Measurements from ENCODE around the gene CNGA3. TPM values are rescaled to one million over a fixed set of nuclear protein-coding genes. Genes with fewer than 3 reads are reported as not detected.
"Not testable (repeated sequence)": the region's sequence is repeated elsewhere in the genome, so short reads cannot be mapped to it uniquely, and the experiment has no call there.

The CNGA3 gene
- total RNA-seq, 3 donors from 2014 or later (not counting 1 experiment from before 2014, with no cell fraction given): not detected

DNA sequence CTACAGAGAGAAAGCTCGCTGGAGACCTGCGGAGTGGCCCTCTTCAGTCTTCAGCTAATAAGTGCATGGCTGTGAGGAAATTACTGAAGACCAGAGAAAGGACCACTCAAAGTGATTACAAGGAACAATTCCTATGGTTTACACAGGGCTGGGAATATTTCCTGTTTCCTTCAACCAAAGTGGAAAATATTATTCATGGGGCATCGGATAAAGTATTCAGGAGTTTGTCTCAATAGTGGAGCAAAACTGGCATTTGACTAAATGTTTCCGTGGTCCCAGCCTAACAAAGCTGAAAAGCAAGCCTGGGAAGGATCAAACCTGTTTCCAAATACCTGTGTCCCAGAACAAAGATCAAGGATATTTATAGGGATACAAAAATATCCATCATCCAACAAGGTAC lies 32.0 kb upstream of the CNGA3 start:
- Mint-ChIP-seq H3K4me3 (no peak overlapping the region), H3K27me3 (ENCODE audit: low read depth in 2 of 2) (peaks cover 37 to 48% of the 10 kb centered on the region in 2 donors), H3K4me1 (no peaks in the 10 kb centered on the region), H3K9me3 (peaks cover 0 to 2% of the 10 kb centered on the region in 2 donors), H3K36me3 (no peaks in the 10 kb centered on the region), H3K27ac (no peak overlapping the region)
- Histone ChIP-seq H3K27me3 (ENCODE audit: control insufficient read depth, insufficient read depth, low read length) (peaks cover 3% of the 10 kb centered on the region), H3K4me1 (ENCODE audit: control insufficient read depth, insufficient read depth, low read length) (no peaks in the 10 kb centered on the region), H3K4me3 (ENCODE audit: low read length) (no peak overlapping the region), H3K27ac (ENCODE audit: low read length) (no peak overlapping the region), H3K36me3 (ENCODE audit: control insufficient read depth, insufficient read depth, low read length) (no peaks in the 10 kb centered on the region), H3K9me3 (ENCODE audit: control insufficient read depth, insufficient read depth, low read length) (no peaks in the 10 kb centered on the region)
- intact Hi-C loops (cut with micrococcal nuclease): no loop called here
- TF ChIP-seq, protein P1, sequence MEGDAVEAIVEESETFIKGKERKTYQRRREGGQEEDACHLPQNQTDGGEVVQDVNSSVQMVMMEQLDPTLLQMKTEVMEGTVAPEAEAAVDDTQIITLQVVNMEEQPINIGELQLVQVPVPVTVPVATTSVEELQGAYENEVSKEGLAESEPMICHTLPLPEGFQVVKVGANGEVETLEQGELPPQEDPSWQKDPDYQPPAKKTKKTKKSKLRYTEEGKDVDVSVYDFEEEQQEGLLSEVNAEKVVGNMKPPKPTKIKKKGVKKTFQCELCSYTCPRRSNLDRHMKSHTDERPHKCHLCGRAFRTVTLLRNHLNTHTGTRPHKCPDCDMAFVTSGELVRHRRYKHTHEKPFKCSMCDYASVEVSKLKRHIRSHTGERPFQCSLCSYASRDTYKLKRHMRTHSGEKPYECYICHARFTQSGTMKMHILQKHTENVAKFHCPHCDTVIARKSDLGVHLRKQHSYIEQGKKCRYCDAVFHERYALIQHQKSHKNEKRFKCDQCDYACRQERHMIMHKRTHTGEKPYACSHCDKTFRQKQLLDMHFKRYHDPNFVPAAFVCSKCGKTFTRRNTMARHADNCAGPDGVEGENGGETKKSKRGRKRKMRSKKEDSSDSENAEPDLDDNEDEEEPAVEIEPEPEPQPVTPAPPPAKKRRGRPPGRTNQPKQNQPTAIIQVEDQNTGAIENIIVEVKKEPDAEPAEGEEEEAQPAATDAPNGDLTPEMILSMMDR (IDR thresholded peaks at IDR 0.05): no peak
- DNase-seq (no peak), ATAC-seq (no peak)
- 80% methylated on average over 4 of the region's 4 CpGs for WGBS (ENCODE audit: insufficient coverage)

DNA sequence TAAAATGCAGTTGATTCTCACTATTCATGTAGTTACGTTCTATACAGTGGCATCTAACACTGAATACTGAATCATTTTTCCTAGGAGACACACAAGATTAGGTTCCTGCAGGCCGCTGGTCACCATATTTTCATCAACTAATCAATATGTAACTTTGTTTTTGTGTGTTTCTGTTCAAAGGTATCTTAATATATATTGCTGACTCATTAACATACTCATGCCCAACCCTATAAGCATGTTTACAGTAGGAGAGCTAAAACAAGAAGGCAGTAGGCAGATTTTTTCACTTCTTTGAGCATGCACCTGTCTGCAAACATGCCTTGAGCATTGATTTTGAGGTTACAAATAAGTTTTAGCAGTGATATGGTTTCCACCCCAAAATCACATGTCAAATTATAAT lies 30.3 kb upstream of the CNGA3 start:
- H3K9me3 ChIP-seq (ENCODE audit: control insufficient read depth, insufficient read depth, low read length): peaks cover 13% of the 10 kb centered on the region
- H3K27me3 ChIP-seq (ENCODE audit: control insufficient read depth, insufficient read depth, low read length): peaks cover 3% of the 10 kb centered on the region
- no peak overlapping the region for H3K27ac ChIP-seq (ENCODE audit: low read length)
- no peak overlapping the region for H3K4me3 Mint-ChIP-seq
- peaks cover 35 to 39% of the 10 kb centered on the region in 2 donors for H3K27me3 Mint-ChIP-seq (ENCODE audit: low read depth in 2 of 2)
- TF ChIP-seq, protein P1 (IDR thresholded peaks at IDR 0.05): no peak
- ATAC-seq (no peak), DNase-seq (no peak)
- intact Hi-C loops (cut with micrococcal nuclease): no loop called here
- peaks cover 8% of the 10 kb centered on the region for H3K36me3 Mint-ChIP-seq
- no peaks in the 10 kb centered on the region for H3K36me3 ChIP-seq (ENCODE audit: control insufficient read depth, insufficient read depth, low read length)
- H3K4me1 ChIP-seq (ENCODE audit: control insufficient read depth, insufficient read depth, low read length): no peaks in the 10 kb centered on the region
- H3K4me1 Mint-ChIP-seq: no peaks in the 10 kb centered on the region
- no peak overlapping the region for H3K27ac Mint-ChIP-seq
- H3K9me3 Mint-ChIP-seq: peaks cover 2 to 9% of the 10 kb centered on the region in 2 donors
- WGBS (ENCODE audit: insufficient coverage): 71% methylated on average over 1 of the region's 2 CpGs
- no peak overlapping the region for H3K4me3 ChIP-seq (ENCODE audit: low read length)

DNA sequence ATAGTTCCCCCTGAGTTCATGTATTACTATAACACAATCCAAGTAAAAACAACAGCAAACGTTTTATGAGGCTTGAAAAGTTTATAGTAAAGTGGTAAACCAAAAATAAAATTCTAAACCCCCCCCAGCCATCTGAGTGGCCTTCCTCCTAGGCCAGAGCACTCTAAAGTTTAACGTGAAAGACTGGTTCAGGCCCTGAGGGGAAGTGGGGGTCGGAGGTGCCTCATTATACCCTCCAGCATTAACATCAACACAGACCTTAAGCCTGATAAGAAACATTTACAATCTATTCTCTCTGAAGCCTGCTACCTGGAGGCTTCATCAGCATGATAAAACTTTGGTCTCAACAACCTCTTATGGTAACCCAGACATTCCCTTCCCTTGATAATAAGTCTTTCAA lies 29.0 kb upstream of the CNGA3 start:
- ATAC-seq (no peak), DNase-seq (no peak)
- no peak overlapping the region for H3K27ac ChIP-seq (ENCODE audit: low read length)
- H3K27me3 ChIP-seq (ENCODE audit: control insufficient read depth, insufficient read depth, low read length): peaks cover 3% of the 10 kb centered on the region
- Mint-ChIP-seq H3K9me3 (peaks cover 2 to 9% of the 10 kb centered on the region in 2 donors), H3K4me1 (no peaks in the 10 kb centered on the region), H3K4me3 (no peak overlapping the region), H3K27me3 (ENCODE audit: low read depth in 2 of 2) (peaks cover 36 to 46% of the 10 kb centered on the region in 2 donors), H3K27ac (no peak overlapping the region), H3K36me3 (peaks cover 13% of the 10 kb centered on the region)
- no peaks in the 10 kb centered on the region for H3K36me3 ChIP-seq (ENCODE audit: control insufficient read depth, insufficient read depth, low read length)
- H3K4me3 ChIP-seq (ENCODE audit: low read length): no peak overlapping the region
- TF ChIP-seq, protein P1 (IDR thresholded peaks at IDR 0.05): no peak
- intact Hi-C loops (cut with micrococcal nuclease): no loop called here
- H3K9me3 ChIP-seq (ENCODE audit: control insufficient read depth, insufficient read depth, low read length): peaks cover 18% of the 10 kb centered on the region
- H3K4me1 ChIP-seq (ENCODE audit: control insufficient read depth, insufficient read depth, low read length): no peaks in the 10 kb centered on the region
- WGBS (ENCODE audit: insufficient coverage): no CpG with 5 or more reads among the region's 3 CpGs

DNA sequence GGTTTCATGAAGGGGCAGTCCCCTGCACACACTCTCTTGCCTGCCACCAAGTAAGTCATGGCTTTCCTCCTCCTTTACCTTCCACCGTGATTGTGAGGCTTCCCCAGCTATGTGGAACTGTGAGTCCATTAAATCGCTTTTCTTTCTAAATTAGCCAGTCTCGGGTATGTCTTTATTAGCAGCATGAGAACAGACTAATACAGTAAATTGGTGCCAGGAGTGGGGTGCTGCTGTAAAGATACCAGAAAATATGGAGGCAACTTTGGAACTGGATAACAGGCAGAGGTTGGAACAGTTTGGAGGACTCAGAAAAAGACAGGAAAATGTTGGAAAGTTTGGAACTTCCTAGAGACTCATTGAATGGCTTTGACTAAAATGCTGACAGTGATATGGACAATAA lies 26.1 kb upstream of the CNGA3 start:
- H3K36me3 ChIP-seq (ENCODE audit: control insufficient read depth, insufficient read depth, low read length); H3K4me1 Mint-ChIP-seq; H3K4me3 Mint-ChIP-seq; ATAC-seq; H3K27me3 ChIP-seq (ENCODE audit: control insufficient read depth, insufficient read depth, low read length); H3K4me1 ChIP-seq (ENCODE audit: control insufficient read depth, insufficient read depth, low read length); DNase-seq; H3K27ac Mint-ChIP-seq; H3K27ac ChIP-seq (ENCODE audit: low read length); H3K4me3 ChIP-seq (ENCODE audit: low read length); intact Hi-C loops (cut with micrococcal nuclease): not testable (repeated sequence)
- 99% methylated on average over 3 of the region's 3 CpGs for WGBS (ENCODE audit: insufficient coverage)
- peaks cover 31 to 38% of the 10 kb centered on the region in 2 donors for H3K27me3 Mint-ChIP-seq (ENCODE audit: low read depth in 2 of 2)
- peaks cover 2 to 12% of the 10 kb centered on the region in 2 donors for H3K9me3 Mint-ChIP-seq
- peaks cover 13% of the 10 kb centered on the region for H3K36me3 Mint-ChIP-seq
- H3K9me3 ChIP-seq (ENCODE audit: control insufficient read depth, insufficient read depth, low read length): peaks cover 18% of the 10 kb centered on the region

Data from natural killer cell (primary cell).